ENCODE results near the gene LBX1.

Gene LBX1

GRCh38 chr10:101225846-101226421 lies 3.3 kb downstream of the LBX1 start:
- no peak overlapping the region for H3K9ac ChIP-seq (ENCODE audit: low read depth in 1 of 2, low read length in 2 of 2)
- peak overlapping the region in 1 of 2 donors; percentile 1 for H3K4me3 ChIP-seq (ENCODE audit: low read length in 2 of 2)
- H3K4me1 ChIP-seq (ENCODE audit: control insufficient read depth in 2 of 2, insufficient read depth in 2 of 2, low read length in 2 of 2) = peaks cover 16 to 25% of the 10 kb centered on the region in 2 donors
- H3K9me3 ChIP-seq (ENCODE audit: control insufficient read depth in 2 of 2, low read length in 2 of 2) = no peaks in the 10 kb centered on the region
- no peak overlapping the region for H3K27ac ChIP-seq (ENCODE audit: low read depth in 2 of 2, low read length in 2 of 2)
- no peaks in the 10 kb centered on the region for H3K36me3 ChIP-seq (ENCODE audit: control insufficient read depth in 2 of 2, insufficient read depth in 2 of 2, low read length in 2 of 2)
- peaks cover 65 to 86% of the 10 kb centered on the region in 2 donors for H3K27me3 ChIP-seq (ENCODE audit: control insufficient read depth in 2 of 2, insufficient read depth in 2 of 2, low read length in 2 of 2)

DNA sequence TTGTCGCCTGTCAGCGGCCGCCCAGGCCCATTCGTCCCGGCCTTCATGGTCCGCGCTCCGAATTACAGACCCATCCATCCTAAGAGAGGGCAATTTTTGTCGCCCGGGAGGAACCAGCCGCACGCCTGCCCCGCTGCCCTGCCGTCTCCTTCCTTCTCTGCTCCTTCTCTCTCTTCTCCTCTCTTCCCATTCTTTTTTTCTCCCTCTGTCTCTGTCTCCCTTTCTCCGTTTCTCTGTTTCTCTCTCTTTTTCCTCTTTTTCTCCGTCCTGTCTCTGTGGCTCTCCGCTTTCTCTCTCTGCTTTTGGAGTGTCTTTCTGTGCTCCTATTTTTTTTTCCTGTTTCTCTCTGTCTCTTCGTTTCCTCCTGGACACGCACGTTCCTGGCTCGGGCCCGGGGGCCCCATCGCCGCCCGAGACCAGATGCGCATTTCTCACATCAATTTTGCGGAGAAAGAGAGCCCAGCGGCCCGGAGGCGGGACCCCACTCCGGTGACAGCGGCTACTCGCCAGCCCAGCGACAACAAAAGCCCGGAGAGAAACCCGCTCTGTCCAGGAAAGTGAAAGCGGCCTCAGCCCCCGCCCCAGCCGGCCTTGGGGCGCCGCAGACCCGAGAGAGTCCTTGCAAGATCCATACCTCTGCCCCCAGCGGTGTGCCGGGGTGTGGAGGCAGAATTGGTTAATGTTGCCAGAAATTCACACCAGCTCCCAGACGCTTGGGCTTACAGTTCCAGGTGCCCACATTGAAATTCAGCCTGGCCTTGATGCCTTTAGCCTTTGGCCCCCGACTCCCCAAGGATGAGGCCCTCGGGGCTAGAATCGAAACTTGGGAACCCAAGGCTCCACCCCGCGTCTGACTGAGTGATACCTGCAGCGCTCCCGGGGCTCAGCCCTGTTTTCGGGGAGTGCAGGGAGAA lies 4.1 kb downstream of the LBX1 start:
- H3K36me3 ChIP-seq (ENCODE audit: control insufficient read depth in 2 of 2, insufficient read depth in 2 of 2, low read length in 2 of 2) = no peaks in the 10 kb centered on the region
- no peaks in the 10 kb centered on the region for H3K9me3 ChIP-seq (ENCODE audit: control insufficient read depth in 2 of 2, low read length in 2 of 2)
- H3K27me3 ChIP-seq (ENCODE audit: control insufficient read depth in 2 of 2, insufficient read depth in 2 of 2, low read length in 2 of 2) = peaks cover 67 to 86% of the 10 kb centered on the region in 2 donors
- no peak overlapping the region for H3K9ac ChIP-seq (ENCODE audit: low read depth in 1 of 2, low read length in 2 of 2)
- H3K4me3 ChIP-seq (ENCODE audit: low read length in 2 of 2) = peak overlapping the region in 1 of 2 donors; percentile 1
- peaks cover 16 to 25% of the 10 kb centered on the region in 2 donors for H3K4me1 ChIP-seq (ENCODE audit: control insufficient read depth in 2 of 2, insufficient read depth in 2 of 2, low read length in 2 of 2)
- H3K27ac ChIP-seq (ENCODE audit: low read depth in 2 of 2, low read length in 2 of 2) = no peak overlapping the region

DNA sequence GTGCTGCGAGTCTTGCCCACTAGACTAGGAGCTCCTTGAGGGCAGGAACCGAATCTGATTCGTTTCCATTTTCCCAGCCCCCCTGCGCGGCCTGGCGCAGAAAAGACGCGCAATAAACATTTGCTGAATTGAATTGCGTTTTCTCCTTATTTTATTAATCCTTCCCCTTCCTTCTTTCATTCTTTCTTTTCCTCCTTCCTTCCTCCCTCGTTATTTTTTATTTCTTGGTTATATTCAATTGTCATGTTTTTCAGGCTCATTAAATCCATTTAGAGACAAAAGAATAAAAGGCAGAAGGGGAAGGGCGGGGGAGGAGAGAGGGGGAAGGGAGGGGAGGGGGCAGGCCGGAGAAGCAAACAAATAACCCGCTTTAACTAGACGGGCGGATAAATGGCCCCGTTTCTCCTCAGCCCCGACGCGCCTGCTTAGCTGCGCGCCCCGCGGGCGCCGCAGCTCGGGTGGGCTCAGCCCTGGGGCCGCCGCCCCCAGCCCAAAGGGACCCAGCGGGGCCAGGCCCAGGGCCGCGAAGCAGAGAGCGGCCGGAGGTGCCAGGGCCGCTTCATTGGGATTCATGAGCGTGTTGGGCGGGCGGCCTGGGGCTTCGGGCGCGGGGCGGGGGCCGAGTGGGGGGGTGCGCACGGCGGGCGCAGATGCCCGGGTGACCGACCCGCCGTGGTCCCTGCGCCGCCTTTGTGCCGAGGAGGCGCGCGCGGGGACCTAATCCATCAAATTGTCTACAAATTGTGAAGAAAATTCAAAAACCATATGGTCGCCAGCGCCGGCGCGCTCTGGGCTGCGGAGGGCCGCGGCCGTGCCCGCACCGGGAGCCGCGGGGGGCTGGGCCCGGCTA lies 5.0 kb downstream of the LBX1 start:
- Histone ChIP-seq H3K4me1 (ENCODE audit: control insufficient read depth in 2 of 2, insufficient read depth in 2 of 2, low read length in 2 of 2) (peaks cover 16 to 25% of the 10 kb centered on the region in 2 donors), H3K4me3 (ENCODE audit: low read length in 2 of 2) (no peak overlapping the region), H3K36me3 (ENCODE audit: control insufficient read depth in 2 of 2, insufficient read depth in 2 of 2, low read length in 2 of 2) (no peaks in the 10 kb centered on the region), H3K9ac (ENCODE audit: low read depth in 1 of 2, low read length in 2 of 2) (no peak overlapping the region), H3K27ac (ENCODE audit: low read depth in 2 of 2, low read length in 2 of 2) (no peak overlapping the region), H3K27me3 (ENCODE audit: control insufficient read depth in 2 of 2, insufficient read depth in 2 of 2, low read length in 2 of 2) (peaks cover 74 to 90% of the 10 kb centered on the region in 2 donors), H3K9me3 (ENCODE audit: control insufficient read depth in 2 of 2, low read length in 2 of 2) (no peaks in the 10 kb centered on the region)

- peaks cover 82 to 92% of the 10 kb centered on the region in 2 donors for H3K27me3 ChIP-seq (ENCODE audit: control insufficient read depth in 2 of 2, insufficient read depth in 2 of 2, low read length in 2 of 2)
- H3K4me3 ChIP-seq (ENCODE audit: low read length in 2 of 2) = peak overlapping the region in 1 of 2 donors; percentile 50
- H3K36me3 ChIP-seq (ENCODE audit: control insufficient read depth in 2 of 2, insufficient read depth in 2 of 2, low read length in 2 of 2) = no peaks in the 10 kb centered on the region
- H3K9ac ChIP-seq (ENCODE audit: low read depth in 1 of 2, low read length in 2 of 2) = no peak overlapping the region
- no peaks in the 10 kb centered on the region for H3K9me3 ChIP-seq (ENCODE audit: control insufficient read depth in 2 of 2, low read length in 2 of 2)
- peaks cover 16 to 24% of the 10 kb centered on the region in 2 donors for H3K4me1 ChIP-seq (ENCODE audit: control insufficient read depth in 2 of 2, insufficient read depth in 2 of 2, low read length in 2 of 2)
- no peak overlapping the region for H3K27ac ChIP-seq (ENCODE audit: low read depth in 2 of 2, low read length in 2 of 2)
These were observed 5.8 kb downstream of the LBX1 start for GRCh38 chr10:101223274-101224059.

DNA sequence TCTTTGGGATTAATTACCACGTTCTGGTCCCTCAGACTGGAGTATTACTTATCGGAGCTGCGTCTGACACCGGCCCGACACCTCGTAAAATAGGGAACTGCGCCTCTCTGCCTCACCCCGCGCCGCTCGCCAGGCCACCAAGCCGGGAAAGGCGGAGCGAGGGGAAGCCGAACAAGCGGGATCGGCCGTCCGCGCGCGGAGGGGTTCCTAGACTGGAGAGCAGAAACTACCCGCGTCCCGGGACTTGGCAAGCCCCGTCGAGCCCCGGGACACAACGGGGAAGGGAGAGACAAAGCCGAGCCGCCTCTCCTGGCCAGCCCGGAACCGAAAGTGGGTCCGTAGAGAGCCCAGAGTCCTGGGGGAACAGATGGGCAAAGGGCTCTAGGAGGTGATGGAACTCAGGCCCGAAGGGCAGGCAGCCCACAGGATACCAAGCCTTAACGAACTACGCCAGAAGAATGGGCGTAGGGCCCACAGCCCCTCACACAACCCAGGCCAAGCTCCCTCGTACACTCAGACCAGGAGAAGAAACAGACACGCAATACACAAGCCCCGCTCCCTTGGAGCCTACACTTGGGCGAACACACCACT lies 6.5 kb downstream of the LBX1 start:
- peak overlapping the region; percentile 40 to 50 for H3K4me3 ChIP-seq (ENCODE audit: low read length in 2 of 2)
- H3K9ac ChIP-seq (ENCODE audit: low read depth in 1 of 2, low read length in 2 of 2) = no peak overlapping the region
- peaks cover 16 to 19% of the 10 kb centered on the region in 2 donors for H3K4me1 ChIP-seq (ENCODE audit: control insufficient read depth in 2 of 2, insufficient read depth in 2 of 2, low read length in 2 of 2)
- H3K9me3 ChIP-seq (ENCODE audit: control insufficient read depth in 2 of 2, low read length in 2 of 2) = no peaks in the 10 kb centered on the region
- no peak overlapping the region for H3K27ac ChIP-seq (ENCODE audit: low read depth in 2 of 2, low read length in 2 of 2)
- H3K36me3 ChIP-seq (ENCODE audit: control insufficient read depth in 2 of 2, insufficient read depth in 2 of 2, low read length in 2 of 2) = no peaks in the 10 kb centered on the region
- peaks cover 82 to 92% of the 10 kb centered on the region in 2 donors for H3K27me3 ChIP-seq (ENCODE audit: control insufficient read depth in 2 of 2, insufficient read depth in 2 of 2, low read length in 2 of 2)

- Histone ChIP-seq H3K36me3 (ENCODE audit: control insufficient read depth in 2 of 2, insufficient read depth in 2 of 2, low read length in 2 of 2) (no peaks in the 10 kb centered on the region), H3K4me3 (ENCODE audit: low read length in 2 of 2) (no peak overlapping the region), H3K27ac (ENCODE audit: low read depth in 2 of 2, low read length in 2 of 2) (no peak overlapping the region), H3K9ac (ENCODE audit: low read depth in 1 of 2, low read length in 2 of 2) (no peak overlapping the region), H3K27me3 (ENCODE audit: control insufficient read depth in 2 of 2, insufficient read depth in 2 of 2, low read length in 2 of 2) (peaks cover 83 to 92% of the 10 kb centered on the region in 2 donors), H3K9me3 (ENCODE audit: control insufficient read depth in 2 of 2, low read length in 2 of 2) (no peaks in the 10 kb centered on the region), H3K4me1 (ENCODE audit: control insufficient read depth in 2 of 2, insufficient read depth in 2 of 2, low read length in 2 of 2) (peaks cover 13 to 18% of the 10 kb centered on the region in 2 donors)
These were observed 7.2 kb downstream of the LBX1 start for GRCh38 chr10:101221963-101222531.

GRCh38 chr10:101221549-101221948 lies 7.7 kb downstream of the LBX1 start:
- Histone ChIP-seq H3K4me1 (ENCODE audit: control insufficient read depth in 2 of 2, insufficient read depth in 2 of 2, low read length in 2 of 2) (peaks cover 8 to 16% of the 10 kb centered on the region in 2 donors), H3K36me3 (ENCODE audit: control insufficient read depth in 2 of 2, insufficient read depth in 2 of 2, low read length in 2 of 2) (no peaks in the 10 kb centered on the region), H3K4me3 (ENCODE audit: low read length in 2 of 2) (no peak overlapping the region), H3K27me3 (ENCODE audit: control insufficient read depth in 2 of 2, insufficient read depth in 2 of 2, low read length in 2 of 2) (peaks cover 86 to 92% of the 10 kb centered on the region in 2 donors), H3K9ac (ENCODE audit: low read depth in 1 of 2, low read length in 2 of 2) (no peak overlapping the region), H3K9me3 (ENCODE audit: control insufficient read depth in 2 of 2, low read length in 2 of 2) (no peaks in the 10 kb centered on the region), H3K27ac (ENCODE audit: low read depth in 2 of 2, low read length in 2 of 2) (no peak overlapping the region)

GRCh38 chr10:101219946-101220451 lies 9.3 kb downstream of the LBX1 start:
- Histone ChIP-seq H3K9ac (ENCODE audit: low read depth in 1 of 2, low read length in 2 of 2) (no peak overlapping the region), H3K4me3 (ENCODE audit: low read length in 2 of 2) (no peak overlapping the region), H3K27me3 (ENCODE audit: control insufficient read depth in 2 of 2, insufficient read depth in 2 of 2, low read length in 2 of 2) (peaks cover 84 to 92% of the 10 kb centered on the region in 2 donors), H3K4me1 (ENCODE audit: control insufficient read depth in 2 of 2, insufficient read depth in 2 of 2, low read length in 2 of 2) (peaks cover 0 to 5% of the 10 kb centered on the region in 2 donors), H3K36me3 (ENCODE audit: control insufficient read depth in 2 of 2, insufficient read depth in 2 of 2, low read length in 2 of 2) (no peaks in the 10 kb centered on the region), H3K9me3 (ENCODE audit: control insufficient read depth in 2 of 2, low read length in 2 of 2) (no peaks in the 10 kb centered on the region), H3K27ac (ENCODE audit: low read depth in 2 of 2, low read length in 2 of 2) (no peak overlapping the region)
